ENCODE measurements around the gene PIK3R2.

The PIK3R2 gene

GRCh38 chr19:18167975-18168645 lies 15.1 kb downstream of the PIK3R2 start:
- DNase-seq, result peak in 29 of 42 donors; percentile 37 to 83 (median 63)
- intact Hi-C loops (cut with DNase I), result no loop called here

GRCh38 chr19:18168673-18169381 lies 15.9 kb downstream of the PIK3R2 start:
- intact Hi-C loops (cut with DNase I), result no loop called here
- no peak for DNase-seq

GRCh38 chr19:18170714-18171255 lies 17.8 kb downstream of the PIK3R2 start:
- peak in 5 of 42 donors; percentile 15 to 58 (median 37) for DNase-seq
- intact Hi-C loops (cut with DNase I), result no loop called here

- no peak for DNase-seq
- intact Hi-C loops (cut with DNase I), result no loop called here
Measured at GRCh38 chr19:18171605-18172327, 18.8 kb downstream of the PIK3R2 start.

GRCh38 chr19:18172331-18173053 lies 19.5 kb downstream of the PIK3R2 start:
- intact Hi-C loops (cut with DNase I), result no loop called here
- no peak for DNase-seq

GRCh38 chr19:18173054-18173571 lies 20.1 kb downstream of the PIK3R2 start:
- DNase-seq, result peak in 6 of 42 donors; percentile 35 to 70 (median 49)
- intact Hi-C loops (cut with DNase I), result no loop called here

- intact Hi-C loops (cut with DNase I), result no loop called here
- DNase-seq, result peak in 26 of 42 donors; percentile 35 to 75 (median 54)
Measured at GRCh38 chr19:18173572-18174288, 20.8 kb downstream of the PIK3R2 start, which contains the start of gene IFI30. IFI30 (plus strand) TSS chr19:18173813; CDS start chr19:18173842, 29 bp downstream.

GRCh38 chr19:18174983-18175382 lies 22.0 kb downstream of the PIK3R2 start:
- no peak for DNase-seq
- intact Hi-C loops (cut with DNase I), result no loop called here

- intact Hi-C loops (cut with DNase I), result no loop called here
Measured at GRCh38 chr19:18176367-18177310, 23.7 kb downstream of the PIK3R2 start.

GRCh38 chr19:18179957-18180356 lies 27.0 kb downstream of the PIK3R2 start:
- intact Hi-C loops (cut with DNase I), result no loop called here

More at GRCh38 chr19:18176367-18177310, 23.7 kb downstream of the PIK3R2 start:
- no peak for DNase-seq

GRCh38 chr19:18183529-18183928 lies 30.6 kb downstream of the PIK3R2 start:
- no peak for DNase-seq
- intact Hi-C loops (cut with DNase I), result no loop called here

More at GRCh38 chr19:18179957-18180356, 27.0 kb downstream of the PIK3R2 start:
- no peak for DNase-seq

- DNase-seq, result no peak
- intact Hi-C loops (cut with DNase I), result no loop called here
Measured at GRCh38 chr19:18185538-18185937, 32.6 kb downstream of the PIK3R2 start.

- intact Hi-C loops (cut with DNase I), result no loop called here
- DNase-seq, result no peak
Measured at GRCh38 chr19:18190278-18190677, 37.3 kb downstream of the PIK3R2 start.

- no peak for DNase-seq
- intact Hi-C loops (cut with DNase I), result no loop called here
Measured at GRCh38 chr19:18191640-18192062, 38.7 kb downstream of the PIK3R2 start.

- DNase-seq, result peak; percentile 99 to 100 (median 100)
- intact Hi-C loops (cut with DNase I), result no loop called here
Measured at GRCh38 chr19:18192673-18193387, 39.9 kb downstream of the PIK3R2 start, which contains the start of gene MPV17L2. MPV17L2 (plus strand) TSS chr19:18193218; CDS start chr19:18193282, 64 bp downstream.

Measured in head of caudate nucleus (tissue), 42 donors.